Activated B cell treated with CpG ODN at 0.5 μM for 24 hours (primary cell): ENCODE results near the gene STK38L. TPM values are rescaled to one million over a fixed set of nuclear protein-coding genes. Genes with fewer than 3 reads are reported as not detected.

ENCODE experiments used
- ATAC-seq: fragments of 200-7000 bp; cut with Tn5 transposase; one replicate; pipeline ENCODE4 v1.10.0; 2021; ENCODE audit warnings: low read depth, mild to moderate bottlenecking, moderate library complexity
- CTCF ChIA-PET: fragments of 350-600 bp; sonication (Branson Sonifier 250); formaldehyde crosslinking; loops from one replicate; lab custom pipeline; 2021; ENCODE audit warnings: antibody characterized with exemption; lab: Charles Lee
- POLR2A ChIA-PET: fragments of 350-600 bp; sonication (Branson Sonifier 250); formaldehyde crosslinking; loops from one replicate; lab custom pipeline; 2021; ENCODE audit warnings: antibody characterized with exemption; lab: Charles Lee
- DNase-seq: peaks from one replicate; pipeline ENCODE4 v3.0.0; 2022
- H3K27ac Mint-ChIP-seq: one replicate; pipeline ENCODE4 v1.8.0; 2020; ENCODE audit warnings: mixed read lengths
- H3K27me3 Mint-ChIP-seq: one replicate; pipeline ENCODE4 v1.8.0; 2021; ENCODE audit warnings: mixed read lengths
- H3K36me3 Mint-ChIP-seq: one replicate; pipeline ENCODE4 v1.8.0; 2021; ENCODE audit warnings: low read depth, mixed read lengths
- H3K4me1 Mint-ChIP-seq: one replicate; pipeline ENCODE4 v1.8.0; 2021; ENCODE audit warnings: mixed read lengths
- H3K4me3 Mint-ChIP-seq: one replicate; pipeline ENCODE4 v1.8.0; 2020; ENCODE audit warnings: mild to moderate bottlenecking, mixed read lengths
- H3K9me3 Mint-ChIP-seq: one replicate; pipeline ENCODE4 v1.8.0; 2020; ENCODE audit warnings: mixed read lengths
- intact Hi-C: fragments of 100-400 bp; cut with micrococcal nuclease; formaldehyde crosslinking; loops from one replicate; pipeline ENCODE4 v1.15.1; 2024
- total RNA-seq: library from RNA; stranded (reverse); gene quantifications from 2 replicates; pipeline ENCODE4 v1.2.3, GENCODE V29; 2022
- TF ChIP-seq, protein P1 (sequence below): fragments of 200-600 bp; IDR thresholded peaks from one replicate; pipeline ENCODE4 v1.8.0; 2022; ENCODE audit warnings: antibody characterized with exemption, mild to moderate bottlenecking

STK38L gene
- total RNA-seq, 1 donor from 2014 or later: 26.3 TPM

- H3K27me3 Mint-ChIP-seq: no peaks in the 10 kb centered on the region
- peaks cover 39% of the 10 kb centered on the region for H3K4me1 Mint-ChIP-seq
- ATAC-seq (peak; percentile 81), DNase-seq (no peak)
- POLR2A ChIA-PET: interaction anchor here (0.7 to 2.7 kb wide), 4 partner anchors 12 to 206 kb away, joined by 3 to 13 read pairs (median 4); partner anchors contain the start of genes STK38L and TM7SF3
- intact Hi-C loops: loop anchor here (2.0 kb wide), 2 partner anchors 24 to 42 kb away; partner anchors contain the start of gene STK38L
- H3K4me3 Mint-ChIP-seq: peak overlapping the region; percentile 53
- CTCF ChIA-PET: no interaction called here
- H3K27ac Mint-ChIP-seq: peak overlapping the region; percentile 84
- TF ChIP-seq, protein P1, sequence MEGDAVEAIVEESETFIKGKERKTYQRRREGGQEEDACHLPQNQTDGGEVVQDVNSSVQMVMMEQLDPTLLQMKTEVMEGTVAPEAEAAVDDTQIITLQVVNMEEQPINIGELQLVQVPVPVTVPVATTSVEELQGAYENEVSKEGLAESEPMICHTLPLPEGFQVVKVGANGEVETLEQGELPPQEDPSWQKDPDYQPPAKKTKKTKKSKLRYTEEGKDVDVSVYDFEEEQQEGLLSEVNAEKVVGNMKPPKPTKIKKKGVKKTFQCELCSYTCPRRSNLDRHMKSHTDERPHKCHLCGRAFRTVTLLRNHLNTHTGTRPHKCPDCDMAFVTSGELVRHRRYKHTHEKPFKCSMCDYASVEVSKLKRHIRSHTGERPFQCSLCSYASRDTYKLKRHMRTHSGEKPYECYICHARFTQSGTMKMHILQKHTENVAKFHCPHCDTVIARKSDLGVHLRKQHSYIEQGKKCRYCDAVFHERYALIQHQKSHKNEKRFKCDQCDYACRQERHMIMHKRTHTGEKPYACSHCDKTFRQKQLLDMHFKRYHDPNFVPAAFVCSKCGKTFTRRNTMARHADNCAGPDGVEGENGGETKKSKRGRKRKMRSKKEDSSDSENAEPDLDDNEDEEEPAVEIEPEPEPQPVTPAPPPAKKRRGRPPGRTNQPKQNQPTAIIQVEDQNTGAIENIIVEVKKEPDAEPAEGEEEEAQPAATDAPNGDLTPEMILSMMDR: no peak
- H3K36me3 Mint-ChIP-seq: no peaks in the 10 kb centered on the region
- H3K9me3 Mint-ChIP-seq: no peaks in the 10 kb centered on the region
Observed at GRCh38 chr12:27220055-27220987, 23.8 kb upstream of the STK38L start.

GRCh38 chr12:27220988-27221345 is 23.1 kb upstream of the STK38L start:
- TF ChIP-seq, protein P1: no peak
- no peak for ATAC-seq
- peaks cover 39% of the 10 kb centered on the region for H3K4me1 Mint-ChIP-seq
- ChIA-PET POLR2A (interaction anchor here (0.7 to 2.7 kb wide), 4 partner anchors 13 to 206 kb away, joined by 3 to 13 read pairs (median 4); partner anchors contain the start of genes STK38L and TM7SF3), CTCF (interaction anchor here (1.2 kb wide), 1 partner anchor 22 kb away, joined by 5 read pairs; no protein-coding TSS in a partner anchor)
- peak overlapping the region; percentile 53 for H3K4me3 Mint-ChIP-seq
- DNase-seq: no peak
- intact Hi-C loops: loop anchor here (2.0 kb wide), 2 partner anchors 24 to 42 kb away; partner anchors contain the start of gene STK38L
- peak overlapping the region; percentile 84 for H3K27ac Mint-ChIP-seq
- no peaks in the 10 kb centered on the region for H3K9me3 Mint-ChIP-seq
- H3K36me3 Mint-ChIP-seq: no peaks in the 10 kb centered on the region
- no peaks in the 10 kb centered on the region for H3K27me3 Mint-ChIP-seq

DNA sequence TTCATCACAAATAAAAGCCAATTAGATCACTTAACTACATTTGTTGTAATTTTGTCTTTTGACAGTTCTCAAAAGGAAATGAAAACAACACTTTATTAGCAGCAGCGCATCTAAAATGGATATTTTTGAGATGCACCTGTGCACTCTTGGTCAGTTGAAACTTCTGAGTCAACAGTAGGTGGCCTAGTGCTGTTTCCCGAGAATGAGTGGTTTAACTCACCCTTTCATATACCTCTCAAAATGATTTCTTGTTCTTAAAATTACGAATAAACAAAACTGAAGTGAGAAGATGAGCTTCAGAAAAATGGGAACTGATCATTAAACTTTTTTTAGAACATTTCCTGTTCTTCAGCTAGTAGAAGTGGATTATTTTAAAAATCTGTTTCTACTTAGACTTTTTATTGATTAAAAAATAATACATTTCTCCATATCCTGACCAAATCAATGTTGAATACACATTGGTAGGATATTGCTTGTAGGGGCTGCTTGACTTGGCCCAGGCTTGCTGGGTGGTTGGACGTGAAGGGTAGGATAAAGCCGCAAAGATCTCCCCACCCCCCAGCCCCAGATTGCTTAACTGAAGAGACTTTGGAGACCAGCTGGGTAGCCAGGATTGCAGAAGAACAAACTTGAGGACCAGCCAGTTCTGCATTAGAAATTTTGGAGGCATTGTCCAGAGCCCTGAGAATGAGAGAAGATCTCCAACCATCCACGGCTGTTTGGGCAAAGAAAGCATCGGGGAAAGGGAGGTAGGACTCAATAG is 22.3 kb upstream of the STK38L start:
- CTCF ChIA-PET: interaction anchor here (1.2 to 1.5 kb wide), 3 partner anchors 21 to 85 kb away, joined by 3 to 5 read pairs (median 5); no protein-coding TSS in a partner anchor
- ATAC-seq (peak; percentile 38), DNase-seq (no peak)
- POLR2A ChIA-PET: interaction anchor here (0.7 to 2.7 kb wide), 5 partner anchors 14 to 64 kb away, joined by 3 to 13 read pairs (median 3); partner anchors contain the start of gene STK38L
- Mint-ChIP-seq H3K27ac (peak overlapping the region; percentile 84), H3K27me3 (no peaks in the 10 kb centered on the region), H3K9me3 (no peaks in the 10 kb centered on the region), H3K4me1 (peaks cover 39% of the 10 kb centered on the region), H3K4me3 (peak overlapping the region; percentile 53), H3K36me3 (no peaks in the 10 kb centered on the region)
- intact Hi-C loops: loop anchor here (2.0 kb wide), 2 partner anchors 23 to 43 kb away; partner anchors contain the start of gene STK38L
- TF ChIP-seq, protein P1: no peak

DNA sequence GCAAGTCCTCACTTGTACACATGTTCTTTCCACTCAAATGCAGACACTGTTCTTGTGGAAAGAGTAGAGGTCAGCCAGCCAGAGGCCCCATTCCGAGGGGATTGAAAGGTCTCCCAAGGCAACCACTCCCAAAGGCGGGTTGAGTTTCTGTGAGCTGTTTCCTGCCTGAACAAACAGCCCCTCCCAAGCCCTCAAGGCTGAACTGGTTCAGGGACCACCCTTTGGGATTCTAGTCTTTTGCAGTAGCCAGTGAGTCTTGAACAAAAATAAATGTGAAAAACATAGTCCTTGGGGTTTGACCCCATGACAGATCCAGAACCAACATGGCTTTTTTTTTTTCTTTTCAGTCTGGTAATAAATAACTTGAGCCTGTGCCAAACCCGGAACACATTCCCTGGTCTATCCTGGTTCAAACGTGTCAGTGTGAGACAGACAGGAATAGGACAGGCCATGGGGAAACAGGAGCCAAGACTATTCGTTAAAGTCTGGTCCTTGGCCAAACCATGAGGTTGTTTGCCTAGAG is 17.6 kb upstream of the STK38L start:
- peaks cover 14% of the 10 kb centered on the region for H3K4me1 Mint-ChIP-seq
- no peaks in the 10 kb centered on the region for H3K27me3 Mint-ChIP-seq
- H3K36me3 Mint-ChIP-seq: no peaks in the 10 kb centered on the region
- TF ChIP-seq, protein P1: no peak
- CTCF ChIA-PET: no interaction called here
- DNase-seq (no peak), ATAC-seq (no peak)
- POLR2A ChIA-PET: no interaction called here
- no peak overlapping the region for H3K4me3 Mint-ChIP-seq
- H3K27ac Mint-ChIP-seq: no peak overlapping the region
- intact Hi-C loops: no loop called here
- no peaks in the 10 kb centered on the region for H3K9me3 Mint-ChIP-seq
